Measurements from ENCODE around the gene CLDN24.

Gene CLDN24

GRCh38 chr4:183286590-183287308 lies 35.5 kb downstream of the CLDN24 start:
- Mint-ChIP-seq H3K4me3 (no peak overlapping the region), H3K27ac (ENCODE audit: low read depth) (no peak overlapping the region), H3K9me3 (no peaks in the 10 kb centered on the region), H3K4me1 (no peaks in the 10 kb centered on the region), H3K27me3 (peaks cover 30% of the 10 kb centered on the region), H3K36me3 (ENCODE audit: insufficient read depth) (peaks cover 1% of the 10 kb centered on the region)
- no peak for ATAC-seq (replicated peaks; ENCODE audit: extremely low read depth, poor library complexity, severe bottlenecking)
- no peak for DNase-seq (ENCODE audit: low spot score in 2 of 2)

DNA sequence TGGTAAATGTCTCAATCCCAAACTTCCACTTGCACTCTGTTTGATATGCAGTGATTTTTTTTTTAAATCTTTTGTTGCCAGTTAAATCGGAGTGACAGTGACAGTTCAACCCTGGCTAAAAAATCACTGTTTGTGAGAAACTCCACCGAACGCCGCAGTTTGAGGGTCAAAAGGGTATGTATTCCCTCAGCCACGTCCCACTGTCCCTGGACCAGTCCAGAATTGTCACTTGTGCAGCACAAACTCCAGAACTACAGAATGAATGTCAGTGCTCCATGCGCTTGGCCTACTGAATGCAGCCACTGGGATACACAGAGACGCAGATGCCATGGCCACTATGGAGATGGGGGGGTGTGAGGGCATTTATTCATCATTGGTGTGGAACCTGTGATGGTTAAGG lies 36.3 kb downstream of the CLDN24 start:
- no peak for ATAC-seq (replicated peaks; ENCODE audit: extremely low read depth, poor library complexity, severe bottlenecking)
- no peaks in the 10 kb centered on the region for H3K4me1 Mint-ChIP-seq
- H3K9me3 Mint-ChIP-seq, result no peaks in the 10 kb centered on the region
- H3K27ac Mint-ChIP-seq (ENCODE audit: low read depth), result no peak overlapping the region
- H3K4me3 Mint-ChIP-seq, result no peak overlapping the region
- peaks cover 30% of the 10 kb centered on the region for H3K27me3 Mint-ChIP-seq
- DNase-seq (ENCODE audit: low spot score in 2 of 2), result no peak
- H3K36me3 Mint-ChIP-seq (ENCODE audit: insufficient read depth), result peaks cover 1% of the 10 kb centered on the region

- no peaks in the 10 kb centered on the region for H3K4me1 Mint-ChIP-seq
- DNase-seq (ENCODE audit: low spot score in 2 of 2), result no peak
Observed at GRCh38 chr4:183284965-183285364, 37.3 kb downstream of the CLDN24 start.

DNA sequence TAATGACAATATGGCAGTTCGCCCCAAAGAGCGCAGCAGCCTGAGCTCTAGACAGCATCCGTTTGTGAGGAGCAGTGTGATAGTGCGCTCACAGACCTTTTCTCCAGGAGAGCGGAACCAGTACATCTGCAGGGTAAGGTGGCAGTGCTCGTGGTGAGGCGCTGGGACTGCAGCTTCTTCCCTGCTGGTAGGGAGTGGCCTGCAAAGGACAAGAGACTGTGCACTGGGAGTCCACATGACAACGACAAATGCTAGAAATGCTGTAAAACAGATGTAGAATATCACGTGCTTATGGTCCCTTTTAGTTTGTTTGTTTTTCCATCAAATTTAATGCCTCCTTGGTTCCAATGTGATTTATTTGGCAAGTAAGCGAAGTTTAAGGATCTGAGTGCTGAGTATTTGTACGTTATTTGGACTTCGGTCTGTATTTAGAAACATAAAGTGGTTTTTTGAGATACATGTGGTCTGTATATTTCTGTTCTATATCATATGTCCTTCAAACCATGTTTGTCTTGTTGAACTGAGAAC lies 37.9 kb downstream of the CLDN24 start:
- no peak overlapping the region for H3K4me3 Mint-ChIP-seq
- DNase-seq (ENCODE audit: low spot score in 2 of 2), result no peak
- peaks cover 1% of the 10 kb centered on the region for H3K36me3 Mint-ChIP-seq (ENCODE audit: insufficient read depth)
- ATAC-seq (replicated peaks; ENCODE audit: extremely low read depth, poor library complexity, severe bottlenecking), result no peak
- no peaks in the 10 kb centered on the region for H3K9me3 Mint-ChIP-seq
- no peak overlapping the region for H3K27ac Mint-ChIP-seq (ENCODE audit: low read depth)
- H3K27me3 Mint-ChIP-seq, result peaks cover 30% of the 10 kb centered on the region
- H3K4me1 Mint-ChIP-seq, result no peaks in the 10 kb centered on the region

More at GRCh38 chr4:183284965-183285364, 37.3 kb downstream of the CLDN24 start:
- Mint-ChIP-seq H3K4me3 (no peak overlapping the region), H3K27me3 (peaks cover 30% of the 10 kb centered on the region), H3K9me3 (no peaks in the 10 kb centered on the region), H3K27ac (ENCODE audit: low read depth) (no peak overlapping the region), H3K36me3 (ENCODE audit: insufficient read depth) (peaks cover 1% of the 10 kb centered on the region)
- no peak for ATAC-seq (replicated peaks; ENCODE audit: extremely low read depth, poor library complexity, severe bottlenecking)

DNA sequence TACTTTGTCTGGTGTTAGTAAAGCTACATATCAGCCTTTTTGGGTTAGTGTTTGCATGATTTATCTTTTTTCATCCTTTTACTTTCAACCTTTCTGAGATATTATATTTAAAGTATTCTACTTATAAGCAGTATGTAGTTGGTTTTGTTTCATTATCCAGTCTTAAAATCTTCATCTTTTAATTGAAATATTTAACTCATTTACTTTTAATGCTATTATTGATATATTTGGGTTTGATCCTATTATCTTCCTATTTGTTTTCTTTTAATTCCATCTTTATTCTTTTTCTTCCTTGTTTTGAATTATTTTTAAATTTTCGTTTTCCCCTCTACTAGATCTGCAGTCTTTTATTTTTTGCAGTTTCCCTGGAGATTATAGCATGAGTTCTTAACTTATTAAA lies 46.1 kb downstream of the CLDN24 start:
- H3K4me1 Mint-ChIP-seq, result no peaks in the 10 kb centered on the region
- peaks cover 3% of the 10 kb centered on the region for H3K36me3 Mint-ChIP-seq (ENCODE audit: insufficient read depth)
- no peaks in the 10 kb centered on the region for H3K9me3 Mint-ChIP-seq
- H3K27me3 Mint-ChIP-seq, result no peaks in the 10 kb centered on the region
- no peak overlapping the region for H3K4me3 Mint-ChIP-seq
- no peak for DNase-seq (ENCODE audit: low spot score in 2 of 2)
- H3K27ac Mint-ChIP-seq (ENCODE audit: low read depth), result no peak overlapping the region
- no peak for ATAC-seq (replicated peaks; ENCODE audit: extremely low read depth, poor library complexity, severe bottlenecking)

DNA sequence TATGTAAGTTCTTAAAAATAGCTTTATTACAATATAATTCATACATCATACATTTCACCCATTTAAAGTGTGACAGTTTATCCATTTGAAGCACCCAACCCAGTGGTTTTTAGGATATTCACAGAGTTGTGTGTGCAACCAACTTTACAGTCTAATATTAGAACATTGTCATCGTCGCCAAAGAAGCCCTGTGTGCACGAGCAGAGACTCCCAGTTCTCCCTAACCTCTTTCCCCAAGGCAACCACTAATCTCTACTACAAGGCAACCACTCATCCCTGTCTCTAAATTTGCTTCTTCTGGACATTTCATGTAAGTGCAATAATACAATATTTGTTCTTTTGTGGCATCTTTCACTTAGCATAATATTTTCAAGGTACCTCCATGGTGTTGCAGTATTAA lies 49.8 kb downstream of the CLDN24 start:
- H3K27me3 Mint-ChIP-seq, result no peaks in the 10 kb centered on the region
- no peak for ATAC-seq (replicated peaks; ENCODE audit: extremely low read depth, poor library complexity, severe bottlenecking)
- no peak for DNase-seq (ENCODE audit: low spot score in 2 of 2)

More for the DNA sequence above, 49.8 kb downstream of the CLDN24 start:
- H3K4me1 Mint-ChIP-seq, result no peaks in the 10 kb centered on the region
- H3K27ac Mint-ChIP-seq (ENCODE audit: low read depth), result no peak overlapping the region
- peaks cover 5% of the 10 kb centered on the region for H3K36me3 Mint-ChIP-seq (ENCODE audit: insufficient read depth)
- no peaks in the 10 kb centered on the region for H3K9me3 Mint-ChIP-seq
- H3K4me3 Mint-ChIP-seq, result no peak overlapping the region

All from central memory CD8-positive, alpha-beta T cell (primary cell).